Upper lobe of left lung (tissue), 6 donors: ENCODE data around the gene PDE11A. TPM values are rescaled to one million over a fixed set of nuclear protein-coding genes. Genes with fewer than 3 reads are reported as not detected.
A peak's percentile ranks its signal among the peaks of the same experiment; 100 is the strongest.

Experiments used
- ATAC-seq, 2 donors: fragments of 200-7000 bp; cut with Tn5 transposase; one replicate each; pipeline ENCODE4 v1.9.1; 2022; ENCODE audit warnings: mild to moderate bottlenecking in 2 of 2, moderate library complexity in 2 of 2; ENCODE audit not compliant: low FRiP score in 2 of 2
- DNase-seq, 2 donors: peaks; one replicate each; pipeline ENCODE4 v3.0.0-alpha.2; 2019 to 2020
- H3K27ac ChIP-seq, 4 donors: fragments of 200-600 bp; sonication (generic); one replicate each; pipeline ENCODE4 v1.5.1; 2016 to 2019
- H3K27me3 ChIP-seq, 4 donors: fragments of 200-600 bp; sonication (generic); one replicate each; pipeline ENCODE4 v1.5.1; 2017 to 2019
- H3K36me3 ChIP-seq, 4 donors: fragments of 200-600 bp; sonication (generic); one replicate each; pipeline ENCODE4 v1.5.1; 2016 to 2019
- H3K4me1 ChIP-seq, 4 donors: fragments of 200-600 bp; sonication (generic); one replicate each; pipeline ENCODE4 v1.5.1; 2018 to 2019
- H3K4me3 ChIP-seq, 4 donors: fragments of 200-600 bp; sonication (generic); one replicate each; pipeline ENCODE4 v1.5.1; 2017 to 2019; ENCODE audit warnings: mild to moderate bottlenecking in 2 of 4, moderate library complexity in 1 of 4
- H3K9me3 ChIP-seq, 4 donors: fragments of 200-600 bp; sonication (generic); one replicate each; pipeline ENCODE4 v1.5.1; 2018 to 2019
- CTCF ChIP-seq, 6 experiments: fragments of 450-650 bp in 4 of 6; fragments of 200-600 bp in 2 of 6; sonication (generic) in 2 of 6; IDR thresholded peaks; one replicate each; pipeline ENCODE4 v1.5.1; 2016 to 2019; ENCODE audit warnings: antibody characterized with exemption in 6 of 6
- EP300 ChIP-seq, 4 donors: sonication (generic); formaldehyde crosslinking; IDR thresholded peaks; one replicate each; pipeline ENCODE4 v1.5.1; 2017; ENCODE audit warnings: antibody characterized with exemption in 4 of 4, control low read depth in 2 of 4
- POLR2A ChIP-seq, 4 donors: fragments of 450-650 bp; IDR thresholded peaks; one replicate each; pipeline ENCODE4 v1.5.1; 2016 to 2017; ENCODE audit warnings: antibody characterized with exemption in 4 of 4, mild to moderate bottlenecking in 2 of 4
- POLR2AphosphoS5 ChIP-seq, 2 donors: sonication (generic); formaldehyde crosslinking; IDR thresholded peaks; one replicate each; pipeline ENCODE4 v1.5.1; 2017; ENCODE audit warnings: antibody characterized with exemption in 2 of 2
- WGBS, 2 donors: methylation state at CpG; one replicate each; pipeline ENCODE4 v1.1.5; 2017 to 2018; 5-methylcytosine and 5-hydroxymethylcytosine counted together
- total RNA-seq, 6 donors: library from RNA; depleted of rRNA in 4 of 6; stranded (reverse); fragments of >200 nt in 4 of 6; gene quantifications; one replicate each; pipeline versions ENCODE4 v1.1.0 to v1.2.1, GENCODE V29; 2016 to 2021
- donor health status: DM: no; HTN: no; CAD: no; lungs with moderate emphysema.
- donor health status: DM: no; HTN: yes; CAD: no; lungs with severe emphysema.

The PDE11A gene
- total RNA-seq, 6 donors from 2014 or later: 0.03 to 0.57 (median 0.33) TPM; not detected in 3

GRCh38 chr2:177625744-177626650, 446.6 kb downstream of the PDE11A start:
- ATAC-seq (no peak), DNase-seq (no peak)
- H3K27me3 ChIP-seq: no peaks in the 10 kb centered on the region
- H3K4me3 ChIP-seq: no peak overlapping the region
- WGBS, 2 donors: 69 to 72% methylated on average over 10 of the region's 10 CpGs
- no peak overlapping the region for H3K27ac ChIP-seq
- no peaks in the 10 kb centered on the region for H3K9me3 ChIP-seq
- no peaks in the 10 kb centered on the region for H3K4me1 ChIP-seq
- no peak for TF ChIP-seq POLR2A (IDR thresholded peaks at IDR 0.05)
- TF ChIP-seq EP300 (IDR thresholded peaks at IDR 0.05): no peak
- TF ChIP-seq CTCF (IDR thresholded peaks at IDR 0.05): no peak
- TF ChIP-seq POLR2AphosphoS5 (IDR thresholded peaks at IDR 0.05): no peak
- no peaks in the 10 kb centered on the region for H3K36me3 ChIP-seq

DNA sequence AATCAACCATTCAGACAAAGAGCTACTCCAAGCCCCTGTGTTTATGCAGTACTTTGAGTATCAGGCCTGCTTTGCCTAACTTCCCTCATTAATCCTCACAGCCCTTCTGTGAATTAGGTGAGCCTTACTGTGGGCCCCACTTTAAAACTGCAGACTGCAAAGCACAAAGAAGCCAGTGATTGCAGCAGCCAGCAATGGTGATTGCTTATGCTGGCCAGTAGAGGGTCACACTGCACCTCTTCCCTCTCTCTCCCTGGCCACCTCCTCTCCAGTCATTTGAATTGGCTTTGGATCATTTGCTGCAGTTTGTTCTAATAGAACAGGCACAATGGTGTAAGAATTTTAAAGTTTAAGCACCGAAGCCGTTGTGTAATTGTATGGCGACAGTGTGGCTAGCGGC, 450.1 kb downstream of the PDE11A start:
- H3K9me3 ChIP-seq: no peaks in the 10 kb centered on the region
- no peaks in the 10 kb centered on the region for H3K36me3 ChIP-seq
- H3K27ac ChIP-seq: no peak overlapping the region
- no peak for DNase-seq
- no peaks in the 10 kb centered on the region for H3K27me3 ChIP-seq
- no peak overlapping the region for H3K4me3 ChIP-seq
- 55 to 96% methylated on average over 4 of the region's 4 CpGs for WGBS, 2 donors
- peaks cover 4 to 11% (median 5%) of the 10 kb centered on the region in 4 donors for H3K4me1 ChIP-seq
- TF ChIP-seq POLR2A (IDR thresholded peaks at IDR 0.05) (no peak), CTCF (IDR thresholded peaks at IDR 0.05) (peak in 1 of 6 experiments; percentile 37)
- ATAC-seq: no peak

DNA sequence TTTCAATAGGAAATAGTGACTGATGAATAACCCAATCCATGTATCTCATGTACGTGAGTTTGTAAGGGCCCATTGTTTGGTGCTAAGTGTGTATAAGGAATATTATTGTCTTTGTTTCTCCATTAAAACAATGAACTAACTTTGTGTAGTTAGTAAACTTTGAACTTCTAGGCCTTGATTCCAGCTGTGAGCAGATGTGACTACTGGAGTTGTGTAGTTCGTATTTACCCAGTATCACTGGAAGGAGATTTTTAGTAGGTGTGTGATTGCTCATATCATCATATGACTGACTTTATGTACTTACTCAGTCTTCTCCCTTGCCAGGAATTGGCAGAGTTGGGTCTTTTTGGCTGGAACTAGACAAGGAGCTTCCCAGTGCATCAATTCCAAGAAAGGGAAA, 452.6 kb downstream of the PDE11A start:
- Histone ChIP-seq H3K27me3 (no peaks in the 10 kb centered on the region), H3K36me3 (no peaks in the 10 kb centered on the region), H3K4me3 (no peak overlapping the region), H3K4me1 (peaks cover 4 to 11% (median 5%) of the 10 kb centered on the region in 4 donors), H3K9me3 (no peaks in the 10 kb centered on the region), H3K27ac (no peak overlapping the region)
- TF ChIP-seq POLR2AphosphoS5 (IDR thresholded peaks at IDR 0.05) (no peak), EP300 (IDR thresholded peaks at IDR 0.05) (no peak), CTCF (IDR thresholded peaks at IDR 0.05) (no peak), POLR2A (IDR thresholded peaks at IDR 0.05) (no peak)
- ATAC-seq (no peak), DNase-seq (no peak)
- WGBS, 2 donors: 87 to 92% methylated on average over 2 of the region's 2 CpGs

GRCh38 chr2:177619461-177619860, 453.1 kb downstream of the PDE11A start:
- no peaks in the 10 kb centered on the region for H3K9me3 ChIP-seq
- TF ChIP-seq EP300 (IDR thresholded peaks at IDR 0.05) (no peak), POLR2A (IDR thresholded peaks at IDR 0.05) (no peak), CTCF (IDR thresholded peaks at IDR 0.05) (no peak), POLR2AphosphoS5 (IDR thresholded peaks at IDR 0.05) (no peak)
- WGBS, 2 donors: 78 to 82% methylated on average over 4 of the region's 4 CpGs
- no peak for DNase-seq
- no peaks in the 10 kb centered on the region for H3K36me3 ChIP-seq
- no peak for ATAC-seq
- H3K27ac ChIP-seq: no peak overlapping the region
- H3K27me3 ChIP-seq: no peaks in the 10 kb centered on the region
- peak overlapping the region in 3 of 4 donors; percentile 77 to 88 (median 78) for H3K4me3 ChIP-seq
- H3K4me1 ChIP-seq: peaks cover 4 to 11% (median 5%) of the 10 kb centered on the region in 4 donors
